Measurements from ENCODE around the gene DAAM1. TPM values are rescaled to one million over a fixed set of nuclear protein-coding genes. Genes with fewer than 3 reads are reported as not detected.

DAAM1 gene
- total RNA-seq, 1 experiment from 2014 or later: 35.3 TPM

GRCh38 chr14:59332727-59333126 lies 144.3 kb downstream of the DAAM1 start:
- intact Hi-C loops (cut with micrococcal nuclease; ENCODE audit: unreplicated experiment): no loop called here
- peaks cover 1% of the 10 kb centered on the region for H3K36me3 ChIP-seq (ENCODE audit: control insufficient read depth, insufficient read depth, low read length)

GRCh38 chr14:59333235-59333634 lies 144.8 kb downstream of the DAAM1 start:
- ChIA-PET CTCF (no interaction called here), POLR2A (no interaction called here)
- no peak for DNase-seq
- Histone ChIP-seq H3K4me1 (peaks cover 10% of the 10 kb centered on the region; the same call in 1 of the 2 replicates), H3K27me3 (replicated peaks; ENCODE audit: control insufficient read depth, insufficient read depth, low read length) (no peaks in the 10 kb centered on the region), H3K4me3 (ENCODE audit: low read depth, low read length) (no peak overlapping the region), H3K9me3 (no peaks in the 10 kb centered on the region), H3K36me3 (ENCODE audit: control insufficient read depth, insufficient read depth, low read length) (peaks cover 1% of the 10 kb centered on the region)
- no peak overlapping the region for H3K4me3 Mint-ChIP-seq (ENCODE audit: unreplicated experiment)
- no peaks in the 10 kb centered on the region for H3K27me3 Mint-ChIP-seq (ENCODE audit: insufficient read depth, unreplicated experiment)
- no peak overlapping the region for H3K27ac Mint-ChIP-seq (ENCODE audit: unreplicated experiment)
- TF ChIP-seq CTCF (IDR thresholded peaks at IDR 0.05; ENCODE audit: insufficient read depth in 1 of 2, low read depth in 1 of 2, low read length in 1 of 2, severe bottlenecking in 1 of 2, unreplicated experiment in 1 of 2): no peak
- intact Hi-C loops (cut with micrococcal nuclease; ENCODE audit: unreplicated experiment): no loop called here
- peaks cover 7% of the 10 kb centered on the region for H3K4me1 Mint-ChIP-seq (ENCODE audit: low read depth, unreplicated experiment)
- H3K36me3 Mint-ChIP-seq (ENCODE audit: insufficient read depth, unreplicated experiment): peaks cover 22% of the 10 kb centered on the region
- BruUV-seq (replicated peaks): no TSS peak
- no peaks in the 10 kb centered on the region for H3K9me3 Mint-ChIP-seq (ENCODE audit: unreplicated experiment)

More at GRCh38 chr14:59332727-59333126, 144.3 kb downstream of the DAAM1 start:
- H3K4me1 ChIP-seq: peaks cover 10% of the 10 kb centered on the region; the same call in 1 of the 2 replicates
- ChIA-PET CTCF (no interaction called here), POLR2A (no interaction called here)
- Mint-ChIP-seq H3K9me3 (ENCODE audit: unreplicated experiment) (no peaks in the 10 kb centered on the region), H3K4me3 (ENCODE audit: unreplicated experiment) (no peak overlapping the region), H3K27me3 (ENCODE audit: insufficient read depth, unreplicated experiment) (no peaks in the 10 kb centered on the region), H3K36me3 (ENCODE audit: insufficient read depth, unreplicated experiment) (peaks cover 22% of the 10 kb centered on the region), H3K27ac (ENCODE audit: unreplicated experiment) (peak overlapping the region; percentile 2), H3K4me1 (ENCODE audit: low read depth, unreplicated experiment) (peaks cover 7% of the 10 kb centered on the region)
- H3K4me3 ChIP-seq (ENCODE audit: low read depth, low read length): no peak overlapping the region
- no peaks in the 10 kb centered on the region for H3K27me3 ChIP-seq (replicated peaks; ENCODE audit: control insufficient read depth, insufficient read depth, low read length)
- no peak for TF ChIP-seq CTCF (IDR thresholded peaks at IDR 0.05; ENCODE audit: insufficient read depth in 1 of 2, low read depth in 1 of 2, low read length in 1 of 2, severe bottlenecking in 1 of 2, unreplicated experiment in 1 of 2)
- H3K9me3 ChIP-seq: no peaks in the 10 kb centered on the region
- BruUV-seq (replicated peaks): no TSS peak
- no peak for DNase-seq

- H3K36me3 ChIP-seq (ENCODE audit: control insufficient read depth, insufficient read depth, low read length): peaks cover 1% of the 10 kb centered on the region
Measured at GRCh38 chr14:59333668-59334067, 145.2 kb downstream of the DAAM1 start.

More at GRCh38 chr14:59333668-59334067, 145.2 kb downstream of the DAAM1 start:
- Mint-ChIP-seq H3K27me3 (ENCODE audit: insufficient read depth, unreplicated experiment) (no peaks in the 10 kb centered on the region), H3K36me3 (ENCODE audit: insufficient read depth, unreplicated experiment) (peaks cover 22% of the 10 kb centered on the region), H3K9me3 (ENCODE audit: unreplicated experiment) (no peaks in the 10 kb centered on the region), H3K27ac (ENCODE audit: unreplicated experiment) (no peak overlapping the region), H3K4me3 (ENCODE audit: unreplicated experiment) (no peak overlapping the region), H3K4me1 (ENCODE audit: low read depth, unreplicated experiment) (peaks cover 7% of the 10 kb centered on the region)
- peak in 1 of 2 experiments; percentile 59 for DNase-seq
- POLR2A ChIA-PET: no interaction called here
- CTCF ChIA-PET: no interaction called here
- Histone ChIP-seq H3K9me3 (no peaks in the 10 kb centered on the region), H3K4me3 (ENCODE audit: low read depth, low read length) (no peak overlapping the region), H3K4me1 (peaks cover 10% of the 10 kb centered on the region; the same call in 1 of the 2 replicates), H3K27me3 (replicated peaks; ENCODE audit: control insufficient read depth, insufficient read depth, low read length) (no peaks in the 10 kb centered on the region)
- BruUV-seq (replicated peaks): no TSS peak
- intact Hi-C loops (cut with micrococcal nuclease; ENCODE audit: unreplicated experiment): no loop called here
- TF ChIP-seq CTCF (IDR thresholded peaks at IDR 0.05; ENCODE audit: insufficient read depth in 1 of 2, low read depth in 1 of 2, low read length in 1 of 2, severe bottlenecking in 1 of 2, unreplicated experiment in 1 of 2): no peak
